NCI-H2171 treated with DMSO at 0.1 percent for 48 hours (cell line): ENCODE measurements around the gene CPSF7.
"Not testable (repeated sequence)": the region's sequence is repeated elsewhere in the genome, so short reads cannot be mapped to it uniquely, and the experiment has no call there.

Source experiments
- DNase-seq: peaks from one replicate; lab custom pipeline; 2025; lab: John Stamatoyannopoulos, UW

CPSF7 gene, protein sequence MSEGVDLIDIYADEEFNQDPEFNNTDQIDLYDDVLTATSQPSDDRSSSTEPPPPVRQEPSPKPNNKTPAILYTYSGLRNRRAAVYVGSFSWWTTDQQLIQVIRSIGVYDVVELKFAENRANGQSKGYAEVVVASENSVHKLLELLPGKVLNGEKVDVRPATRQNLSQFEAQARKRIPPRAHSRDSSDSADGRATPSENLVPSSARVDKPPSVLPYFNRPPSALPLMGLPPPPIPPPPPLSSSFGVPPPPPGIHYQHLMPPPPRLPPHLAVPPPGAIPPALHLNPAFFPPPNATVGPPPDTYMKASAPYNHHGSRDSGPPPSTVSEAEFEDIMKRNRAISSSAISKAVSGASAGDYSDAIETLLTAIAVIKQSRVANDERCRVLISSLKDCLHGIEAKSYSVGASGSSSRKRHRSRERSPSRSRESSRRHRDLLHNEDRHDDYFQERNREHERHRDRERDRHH

DNA sequence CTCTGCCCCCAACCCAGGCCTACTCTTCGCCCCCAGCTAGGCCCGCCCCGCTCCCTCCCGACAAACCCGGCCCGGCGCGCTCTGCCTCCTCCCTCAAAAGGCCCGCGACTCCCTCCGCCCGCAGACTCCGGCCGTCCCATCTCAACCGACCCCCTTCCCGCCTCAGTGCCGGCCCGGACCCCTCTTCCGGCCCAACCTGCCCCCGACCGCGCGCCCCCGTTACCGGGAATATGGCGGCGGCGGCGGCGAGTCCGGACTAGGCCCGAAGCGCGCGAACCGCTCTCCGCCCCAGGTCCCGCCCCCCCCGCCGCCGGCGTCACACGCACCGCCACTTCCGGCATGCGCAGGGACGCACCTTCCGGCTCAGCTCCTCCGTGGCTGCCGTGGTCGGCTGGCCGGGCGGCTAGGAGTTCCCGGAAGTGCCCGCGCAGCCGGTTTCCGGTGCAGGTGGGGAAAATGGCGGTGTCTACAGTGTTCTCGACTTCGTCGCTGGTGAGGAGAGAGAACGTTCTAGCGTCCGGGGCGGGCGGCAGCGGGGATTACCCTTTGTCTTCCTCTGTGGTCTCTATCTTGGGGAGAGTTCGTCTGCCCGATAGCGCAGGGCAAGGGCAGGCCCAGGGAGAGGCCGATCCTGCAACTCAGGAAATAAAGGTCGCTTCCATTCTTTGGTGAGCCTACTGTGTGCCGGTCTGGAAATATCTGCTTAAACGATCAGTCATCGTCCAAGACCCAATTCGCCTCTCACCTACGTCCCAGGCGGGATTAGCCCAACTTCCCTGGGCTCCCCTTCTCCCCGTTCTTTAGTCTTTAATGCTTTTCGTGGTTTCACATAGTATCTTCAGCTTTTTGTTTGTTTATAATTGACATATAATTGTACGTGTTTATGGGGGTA, at the start of gene CPSF7, which contains the start of gene SDHAF2:
CPSF7 (minus strand) TSS at position 285 of the 892 bp plus-strand sequence. CDS start 740 bp downstream, outside the sequence.
SDHAF2 (plus strand) TSS at position 434 of the 892 bp plus-strand sequence; CDS start at position 457, 23 bp downstream.
- peak; percentile 95 for DNase-seq

DNA sequence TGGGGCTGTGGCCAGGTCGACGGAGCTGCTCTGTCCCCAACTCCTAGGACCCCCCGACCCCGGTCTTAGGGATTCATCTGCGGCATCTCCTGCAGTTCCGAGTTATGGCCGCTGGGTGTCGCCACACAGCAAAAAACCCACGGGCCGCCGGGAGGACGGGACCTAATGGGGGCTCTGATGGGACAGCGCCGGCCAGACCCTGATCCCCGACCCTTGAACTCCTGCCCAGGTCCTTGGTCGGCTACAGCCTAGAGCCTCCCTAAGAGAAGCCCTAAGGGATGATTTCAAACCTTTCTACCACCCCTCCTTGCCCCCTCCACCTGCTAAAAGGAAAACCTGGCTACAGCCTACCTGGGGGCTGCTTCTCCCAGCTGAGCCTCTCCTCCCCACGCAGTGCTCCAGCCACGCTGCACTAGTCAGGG, 48.0 kb upstream of the CPSF7 start:
- DNase-seq: no peak

DNA sequence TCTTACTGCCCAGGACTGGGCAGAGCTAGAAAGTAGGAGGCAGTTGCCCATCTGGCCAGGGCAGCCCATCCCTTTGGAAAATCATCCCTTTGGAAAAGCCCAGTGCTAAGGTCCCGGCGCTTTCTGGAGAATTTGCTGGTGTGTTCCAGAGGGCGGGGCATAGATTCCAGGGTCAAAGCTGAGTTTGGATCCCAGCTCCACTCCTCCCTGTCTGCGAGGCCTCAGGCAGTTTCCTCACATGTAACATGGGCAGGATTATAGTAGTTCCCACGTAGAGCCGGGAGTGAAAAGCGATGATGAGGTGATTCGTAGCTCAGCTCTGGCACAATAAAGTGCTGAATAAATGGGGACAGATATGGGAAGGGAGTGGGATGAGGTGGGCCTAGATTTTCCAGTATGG, 47.4 kb upstream of the CPSF7 start:
- DNase-seq: no peak

DNA sequence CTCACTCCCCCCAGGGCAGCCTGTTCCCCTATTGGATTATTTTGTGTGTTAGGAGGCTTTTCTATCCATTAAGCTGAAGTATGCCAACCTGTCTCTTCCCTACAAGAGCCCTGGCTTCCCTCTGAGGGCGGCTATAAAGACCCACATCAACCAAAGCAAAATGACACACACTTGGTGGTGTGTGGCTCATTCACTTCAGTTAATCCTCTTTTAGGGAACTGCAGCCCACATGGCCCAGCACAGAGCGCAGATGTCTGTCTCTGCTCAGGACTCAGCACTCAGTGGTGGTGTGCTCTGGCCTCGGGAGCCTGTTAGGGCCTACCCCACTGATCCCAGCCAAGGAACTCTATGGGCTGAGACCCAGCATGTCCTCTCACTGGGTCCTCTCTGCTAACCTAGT, 46.6 kb upstream of the CPSF7 start:
- no peak for DNase-seq

DNA sequence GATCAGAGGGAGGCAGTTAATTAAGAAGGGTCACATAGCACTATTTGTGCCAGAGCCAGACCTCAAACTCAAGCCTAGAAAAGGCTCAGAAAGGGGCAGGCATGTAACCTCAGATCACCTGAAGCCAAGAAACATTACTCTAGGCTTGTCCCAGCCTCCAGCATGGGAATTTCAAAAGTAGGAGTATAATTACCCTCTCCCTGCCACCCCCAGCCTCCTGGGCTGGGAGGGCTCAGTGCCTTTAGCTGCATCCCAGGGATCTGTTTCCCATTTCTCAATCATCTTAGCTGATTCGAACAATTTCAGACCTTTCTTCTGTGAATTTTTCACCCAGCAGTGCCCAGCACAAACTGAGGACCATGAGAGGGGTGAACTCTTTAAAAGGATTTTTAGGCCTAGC, 45.7 kb upstream of the CPSF7 start:
- no peak for DNase-seq

DNA sequence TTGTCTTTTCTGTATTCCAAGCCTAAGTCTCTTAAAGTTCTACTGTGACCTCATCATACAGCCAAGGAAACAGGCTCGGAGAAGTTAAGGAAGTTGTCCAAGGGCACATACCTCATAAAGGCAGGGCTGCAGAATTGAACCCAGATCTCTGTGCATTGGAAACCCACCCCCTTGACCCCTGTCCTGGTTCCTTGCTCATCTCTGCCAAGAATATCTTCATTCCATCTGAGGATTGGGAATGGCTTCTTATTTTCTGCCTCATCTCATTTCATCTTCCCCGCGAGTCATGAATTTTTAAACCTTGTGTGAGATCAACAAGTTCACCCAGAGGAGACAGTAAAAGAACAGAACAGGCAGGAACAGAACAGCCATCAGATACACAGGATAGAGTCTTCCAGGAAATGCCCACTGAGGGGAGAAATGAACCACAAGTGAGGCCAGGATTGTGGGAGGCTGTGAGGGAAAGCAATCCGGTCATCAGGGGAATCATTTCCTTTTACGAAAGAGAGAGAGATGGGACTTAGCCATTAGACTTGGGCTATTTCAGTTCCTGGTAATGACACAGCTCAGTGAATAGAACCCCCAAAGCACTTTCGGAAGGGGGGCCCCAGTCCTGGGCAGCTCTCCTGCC, 44.4 kb upstream of the CPSF7 start:
- DNase-seq: no peak

DNA sequence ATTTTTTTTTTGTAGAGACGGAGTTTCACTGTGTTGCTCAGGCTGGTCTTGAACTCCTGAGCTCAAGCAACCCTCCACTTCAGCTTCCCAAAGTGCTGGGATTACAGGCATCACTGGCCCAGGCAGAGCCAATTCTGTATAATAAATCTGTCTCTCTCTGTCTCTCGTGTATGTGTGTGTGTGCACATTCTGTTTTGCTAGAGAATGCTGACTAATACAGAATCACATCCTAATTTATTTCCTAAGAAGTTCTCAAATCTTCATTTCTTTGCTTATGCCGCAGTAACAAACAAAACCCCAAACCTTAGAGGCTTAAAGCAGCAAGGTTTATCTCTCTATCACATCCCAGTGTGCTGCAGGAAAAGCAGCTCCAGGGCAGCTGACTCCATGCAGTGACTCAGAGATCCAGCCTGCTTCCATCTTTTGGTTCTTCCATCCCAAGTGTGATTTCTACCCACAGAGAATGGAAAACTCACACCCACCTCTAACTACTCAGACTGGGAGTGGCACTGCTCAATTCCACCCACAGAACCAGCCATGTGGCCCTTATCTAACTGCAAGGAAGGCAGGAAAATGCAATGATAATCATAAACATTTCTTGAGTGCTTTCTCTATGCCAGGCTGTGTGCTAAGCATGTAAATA, 43.7 kb upstream of the CPSF7 start:
- DNase-seq: no peak

DNA sequence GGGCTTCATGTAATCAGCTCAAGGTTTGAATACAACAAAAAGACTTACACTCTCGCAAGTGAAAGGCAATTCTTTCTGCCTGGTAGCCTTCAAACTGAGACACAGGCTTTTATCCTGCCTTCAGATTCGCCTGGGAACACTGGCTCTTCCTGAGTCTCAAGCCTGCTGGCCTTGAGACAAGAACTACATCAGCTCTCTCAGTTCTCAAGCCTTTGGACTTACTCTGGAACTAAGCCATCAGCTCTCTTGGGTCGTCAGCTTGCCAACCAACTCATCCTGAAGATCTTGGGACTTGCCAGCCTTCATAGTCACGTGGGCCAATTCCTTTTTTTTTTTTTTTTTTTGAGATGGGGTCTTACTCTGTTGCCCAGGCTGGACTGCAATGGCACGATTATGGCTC, 43.1 kb upstream of the CPSF7 start:
- no peak for DNase-seq

DNA sequence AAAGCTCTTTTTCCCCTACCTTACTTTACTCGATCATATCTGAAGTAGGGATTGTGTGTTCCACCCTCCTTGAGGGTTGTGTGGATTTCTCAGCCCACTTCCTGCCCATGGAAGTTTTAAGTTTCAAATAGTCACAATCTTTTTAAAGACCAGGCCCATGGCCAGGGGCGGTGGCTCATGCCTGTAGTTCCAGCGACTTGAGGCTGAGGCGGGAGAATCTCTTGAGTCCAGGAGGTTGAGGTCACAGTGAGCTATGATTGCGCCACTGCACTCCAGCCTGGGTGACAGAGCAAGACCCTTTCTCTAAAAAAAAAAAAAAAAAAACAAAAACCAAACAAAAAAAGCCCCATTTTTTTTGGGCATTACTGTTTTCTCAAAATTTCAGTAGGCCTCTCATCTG, 42.5 kb upstream of the CPSF7 start:
- no peak for DNase-seq

DNA sequence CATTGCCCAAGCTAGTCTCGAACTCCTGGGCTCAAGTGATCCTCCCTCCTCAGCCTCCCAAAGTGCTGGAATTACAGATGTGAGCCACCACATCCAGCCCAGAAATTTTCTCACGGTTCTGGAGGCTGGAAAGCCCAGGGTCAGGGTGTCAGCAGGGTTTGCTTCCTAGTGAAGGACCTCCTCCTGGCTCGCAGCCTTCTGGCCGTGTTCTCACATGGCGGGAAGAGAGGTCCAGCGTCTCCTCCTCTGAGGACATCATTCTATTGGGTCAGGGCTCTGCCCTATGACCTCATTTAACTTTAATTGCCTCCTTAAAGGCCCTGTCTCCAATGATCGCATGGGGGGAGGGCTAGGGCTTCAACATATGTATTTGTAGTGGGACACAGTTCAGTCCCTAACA, 38.2 kb upstream of the CPSF7 start:
- DNase-seq: no peak

DNA sequence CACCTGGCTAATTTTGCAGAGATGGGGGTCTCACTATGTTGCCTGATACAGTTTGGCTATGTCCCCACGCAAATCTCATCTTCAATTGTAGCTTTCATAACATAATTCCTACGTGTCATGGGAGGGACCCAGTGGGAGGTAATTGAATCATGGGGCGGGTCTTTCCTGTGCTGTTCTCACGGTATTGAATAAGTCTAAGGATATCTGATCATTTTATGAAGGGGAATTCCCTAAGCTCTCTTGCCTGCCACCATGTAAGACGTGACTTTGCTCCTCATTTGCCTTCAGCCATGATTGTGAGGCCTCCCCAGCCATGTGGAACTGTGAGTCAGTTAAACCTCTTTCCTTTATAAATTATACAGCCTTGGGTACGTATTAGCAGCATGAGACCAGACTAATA, 37.8 kb upstream of the CPSF7 start:
- DNase-seq: not testable (repeated sequence)

DNA sequence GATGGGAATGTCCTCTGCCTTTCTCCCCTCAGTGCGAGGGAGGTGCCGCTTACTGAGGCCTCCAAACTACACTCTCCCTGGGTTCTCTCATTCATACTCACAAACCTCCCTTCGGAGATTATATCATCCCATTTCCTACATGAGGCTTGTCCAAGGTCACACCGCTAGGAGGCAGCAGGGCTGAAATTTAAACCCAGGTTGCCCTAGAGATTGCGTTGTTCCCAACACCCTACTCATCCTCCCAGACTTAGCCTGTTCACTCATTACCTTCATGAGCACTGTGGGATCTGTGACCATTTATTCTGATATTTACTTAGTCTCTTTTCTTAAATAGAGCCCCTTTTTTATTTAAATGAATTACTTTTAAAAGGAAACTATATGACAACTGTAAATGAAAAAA, 31.2 kb upstream of the CPSF7 start:
- DNase-seq: no peak

DNA sequence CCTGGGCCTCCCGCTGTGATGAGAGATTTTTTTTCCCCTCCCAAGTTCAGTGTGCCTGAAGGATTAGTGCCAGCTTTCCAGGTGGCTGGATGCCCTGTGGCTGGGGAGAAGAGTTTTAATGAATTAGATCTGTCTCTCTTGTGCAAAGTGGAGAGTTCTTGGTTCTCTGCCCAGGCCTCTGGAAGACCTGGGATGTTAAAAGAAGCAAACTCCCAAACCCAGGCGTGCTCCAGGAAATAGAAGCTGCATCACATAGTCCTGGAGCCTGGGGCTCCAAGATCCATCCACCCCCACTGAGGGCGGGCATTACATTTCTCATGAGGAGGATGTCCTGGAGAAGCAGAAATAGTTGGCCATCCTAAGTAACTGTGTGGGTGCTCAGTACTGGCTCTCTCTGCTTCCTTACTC, 30.7 kb upstream of the CPSF7 start:
- peak; percentile 78 for DNase-seq

DNA sequence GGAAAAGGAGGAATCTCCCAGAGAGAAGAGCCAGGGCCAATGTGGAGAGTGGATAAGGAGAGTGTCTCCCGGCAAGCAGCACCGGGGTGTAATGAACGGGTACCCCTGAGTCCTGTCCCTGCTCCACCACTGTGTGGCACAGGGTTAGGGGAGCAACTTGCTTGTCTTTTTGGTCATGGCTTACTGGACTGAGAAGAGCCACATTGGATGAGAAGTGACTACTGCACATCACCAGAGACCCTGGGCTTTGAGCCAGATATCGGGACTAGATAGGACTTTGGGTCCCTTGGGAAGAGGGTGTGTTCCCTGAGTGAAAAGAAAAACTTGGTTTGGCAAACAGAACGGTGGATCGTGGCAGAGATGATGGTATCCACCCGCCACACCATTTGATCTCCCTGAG, 24.7 kb upstream of the CPSF7 start:
- DNase-seq: peak; percentile 11

DNA sequence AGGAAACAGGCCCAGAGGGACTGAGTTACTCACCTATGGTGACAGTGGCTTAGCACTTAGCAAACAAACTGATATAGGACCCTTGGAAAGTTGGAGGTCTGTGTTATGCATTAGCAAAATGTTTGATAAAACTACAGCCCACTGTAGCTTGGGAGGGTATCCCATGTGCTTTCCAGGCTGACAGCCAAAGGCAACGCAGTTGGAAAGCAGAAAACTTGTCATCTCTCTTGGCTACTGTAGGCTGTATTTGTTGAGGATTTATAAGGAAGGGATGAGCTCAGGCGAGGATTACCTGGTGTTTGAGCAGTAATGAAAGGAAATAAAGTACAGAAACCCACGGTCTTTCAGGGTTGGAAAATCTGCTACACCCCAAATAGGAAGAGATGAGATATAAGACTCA, 23.9 kb upstream of the CPSF7 start:
- no peak for DNase-seq

DNA sequence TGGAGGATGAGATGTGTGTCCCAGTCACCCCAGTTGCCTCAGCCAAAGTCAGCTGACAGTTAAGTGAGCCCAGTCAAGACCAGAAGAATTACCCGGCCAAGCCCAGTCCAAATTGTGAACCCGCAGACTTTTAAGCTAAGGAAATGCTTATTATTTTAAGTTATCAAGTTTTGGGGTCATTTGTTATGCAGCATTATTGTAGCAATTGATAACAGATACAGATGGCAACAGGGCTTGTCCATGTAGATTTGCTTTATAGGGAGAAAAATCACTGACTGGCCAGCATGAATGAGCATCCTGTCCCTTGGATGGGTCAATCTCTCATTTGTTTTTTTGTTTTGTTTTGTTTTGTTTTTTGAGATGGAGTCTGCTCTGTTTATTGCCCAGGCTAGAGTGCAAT, 23.1 kb upstream of the CPSF7 start:
- DNase-seq: no peak

DNA sequence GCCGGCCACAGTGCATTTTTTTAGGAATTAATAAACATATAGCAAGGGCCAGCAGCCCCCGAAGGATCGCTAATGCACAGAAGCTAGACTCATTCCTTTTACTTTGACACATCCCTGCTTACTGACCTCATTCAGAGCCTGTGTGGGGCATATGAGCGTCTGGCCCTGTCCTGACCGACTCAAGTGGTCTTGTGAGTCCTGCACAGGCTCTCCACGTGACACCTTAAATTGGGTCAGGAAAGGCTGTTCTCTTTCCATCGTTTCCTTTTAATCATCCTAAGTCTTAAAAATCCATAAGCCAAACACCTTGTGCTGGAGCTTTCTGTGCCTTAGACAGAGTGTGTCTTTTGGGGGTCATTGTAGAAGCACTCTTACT, 18.8 kb upstream of the CPSF7 start:
- DNase-seq: no peak

DNA sequence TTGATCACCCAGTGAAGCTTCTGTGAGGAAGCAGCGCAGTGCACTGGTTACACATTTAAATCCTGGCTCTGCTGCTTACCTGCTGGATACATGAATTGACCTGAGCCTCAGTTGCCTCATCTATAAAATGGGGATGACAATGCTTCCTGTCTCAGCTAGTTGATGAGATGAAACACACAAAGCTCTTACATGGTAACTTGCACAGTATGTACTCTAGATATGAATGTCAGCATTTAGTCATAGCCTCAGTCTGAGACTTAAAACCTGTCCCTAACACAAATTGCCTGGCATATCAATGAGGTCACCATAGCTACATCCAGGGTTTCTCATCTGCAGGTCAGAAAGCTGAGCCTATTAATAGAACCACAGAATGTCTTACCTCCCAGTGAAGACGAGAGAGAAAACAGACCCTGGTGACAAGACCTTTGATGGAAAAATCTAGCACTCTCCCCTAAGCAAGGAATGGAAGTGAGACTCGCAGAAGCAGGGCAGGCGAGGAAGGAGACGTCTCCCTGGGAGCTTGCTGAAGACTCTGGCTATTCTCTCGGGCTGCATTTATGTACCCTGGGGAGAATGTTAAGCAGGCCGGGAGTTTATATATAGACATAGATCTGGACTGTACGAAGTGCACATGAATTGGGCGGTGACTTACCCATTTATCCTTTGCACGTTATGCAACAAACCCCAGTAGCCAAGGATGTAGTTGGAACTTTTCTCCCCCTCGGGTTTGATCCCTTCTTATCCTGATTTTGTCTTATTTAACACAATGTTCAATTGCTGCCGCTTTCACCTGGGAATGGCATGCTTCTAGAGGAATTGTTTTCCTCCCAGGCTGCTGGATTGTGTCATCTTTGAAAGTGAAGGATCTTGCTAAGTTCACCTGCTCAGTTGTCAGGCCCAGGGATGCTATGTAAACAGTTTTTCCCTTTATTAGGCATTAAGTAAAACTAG, 18.1 kb upstream of the CPSF7 start:
- DNase-seq: no peak

DNA sequence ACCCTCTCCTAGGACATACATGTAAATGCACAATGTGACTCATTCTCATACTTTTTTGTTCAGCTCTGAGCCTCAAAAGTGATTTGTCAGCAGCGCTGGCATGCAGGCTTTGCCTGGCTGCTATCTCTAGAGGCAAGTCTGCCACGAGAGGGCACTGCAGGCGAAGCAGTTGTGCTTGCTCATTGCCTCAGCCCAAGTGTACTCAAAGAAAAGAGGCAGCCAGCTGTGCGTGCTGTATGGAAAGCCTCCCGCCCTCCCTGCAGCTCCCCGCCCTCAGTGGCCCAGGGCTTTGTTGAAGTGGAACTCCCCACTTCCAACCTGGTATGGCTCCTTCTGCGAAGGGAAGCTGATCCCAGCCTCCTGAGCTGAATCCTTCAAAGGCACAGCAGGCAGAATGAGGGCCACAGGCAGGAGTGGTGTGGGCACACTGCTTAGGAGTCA, 16.5 kb upstream of the CPSF7 start:
- DNase-seq: peak; percentile 93

DNA sequence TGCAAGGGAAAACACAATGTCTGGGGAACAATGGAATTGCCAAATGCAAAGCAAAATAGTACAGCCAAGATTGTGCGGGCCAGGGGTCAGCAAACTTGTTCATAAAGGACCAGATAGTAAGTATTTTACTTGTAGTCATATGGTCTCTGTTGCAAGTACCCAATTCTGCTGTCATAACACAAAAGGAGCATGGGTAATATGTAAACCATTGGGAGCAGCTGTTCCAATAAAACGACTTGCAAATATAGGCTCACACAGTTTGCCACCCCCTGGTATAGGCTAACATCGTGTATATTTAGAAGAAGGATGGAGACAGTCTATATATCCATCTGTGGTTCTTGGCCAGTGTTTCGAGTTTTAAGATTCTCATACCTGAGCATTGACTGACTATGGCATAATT, 15.7 kb upstream of the CPSF7 start:
- DNase-seq: peak; percentile 23

DNA sequence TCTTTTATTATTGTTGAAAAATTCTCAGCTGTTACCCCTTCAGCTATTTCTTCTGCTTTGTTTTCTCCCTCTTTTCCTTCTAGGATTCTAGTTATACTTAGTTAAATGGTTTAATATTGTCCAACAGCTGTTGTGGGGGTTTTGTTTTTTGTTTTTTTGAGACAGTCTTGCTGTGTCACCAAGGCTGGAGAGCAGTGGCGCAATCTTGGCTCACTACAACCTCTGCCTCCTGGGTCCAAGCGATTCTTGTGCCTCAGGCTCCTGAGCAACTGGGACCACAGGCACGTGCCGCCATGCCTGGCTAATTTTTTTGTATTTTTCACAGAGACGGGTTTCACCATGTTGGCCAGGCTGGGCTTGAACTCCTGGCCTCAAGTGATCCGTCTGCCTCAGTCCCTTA, 12.8 kb upstream of the CPSF7 start:
- no peak for DNase-seq
